ENCODE measurements around the gene RAB17.

Gene RAB17

DNA sequence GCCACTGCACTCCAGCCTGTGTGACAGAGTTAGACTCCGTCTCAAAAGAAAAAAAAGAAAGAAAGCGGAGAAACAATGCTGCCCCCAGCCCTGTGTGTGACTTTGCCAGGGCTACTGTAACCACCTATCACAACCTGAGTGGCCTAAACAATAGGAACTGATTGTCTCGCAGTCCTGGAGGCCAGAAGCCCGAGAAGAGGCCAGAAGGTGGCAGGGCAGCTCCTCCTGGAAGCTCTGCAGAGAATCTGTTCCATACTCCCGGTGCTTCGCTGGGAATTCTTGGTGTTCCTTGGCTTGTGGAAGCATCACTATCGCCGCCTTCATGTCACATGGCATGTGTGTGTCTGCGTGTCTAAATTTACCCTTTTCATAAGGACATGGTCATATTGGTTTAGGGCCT is 14.4 kb upstream of the RAB17 start:
- Histone ChIP-seq H3K9me3 (ENCODE audit: insufficient read depth, low read length) (no peaks in the 10 kb centered on the region), H4K20me1 (ENCODE audit: insufficient read depth, low read length) (no peaks in the 10 kb centered on the region), H3K4me3 (ENCODE audit: low read length) (no peak overlapping the region), H3K4me1 (ENCODE audit: low read length) (no peaks in the 10 kb centered on the region), H3K79me2 (ENCODE audit: low read length) (no peaks in the 10 kb centered on the region), H3K27me3 (ENCODE audit: low read depth, low read length) (no peaks in the 10 kb centered on the region), H3K4me2 (ENCODE audit: low read length) (no peak overlapping the region), H2AFZ (ENCODE audit: low read depth, low read length) (no peak overlapping the region), H3K36me3 (replicated peaks; ENCODE audit: low read depth, low read length) (no peaks in the 10 kb centered on the region), H3K9ac (ENCODE audit: low read length) (no peak overlapping the region), H3K27ac (ENCODE audit: low read length) (no peak overlapping the region)
- no peak for TF ChIP-seq EZH2phosphoT487 (IDR thresholded peaks at IDR 0.05; ENCODE audit: low read depth)
- TF ChIP-seq, protein P1, sequence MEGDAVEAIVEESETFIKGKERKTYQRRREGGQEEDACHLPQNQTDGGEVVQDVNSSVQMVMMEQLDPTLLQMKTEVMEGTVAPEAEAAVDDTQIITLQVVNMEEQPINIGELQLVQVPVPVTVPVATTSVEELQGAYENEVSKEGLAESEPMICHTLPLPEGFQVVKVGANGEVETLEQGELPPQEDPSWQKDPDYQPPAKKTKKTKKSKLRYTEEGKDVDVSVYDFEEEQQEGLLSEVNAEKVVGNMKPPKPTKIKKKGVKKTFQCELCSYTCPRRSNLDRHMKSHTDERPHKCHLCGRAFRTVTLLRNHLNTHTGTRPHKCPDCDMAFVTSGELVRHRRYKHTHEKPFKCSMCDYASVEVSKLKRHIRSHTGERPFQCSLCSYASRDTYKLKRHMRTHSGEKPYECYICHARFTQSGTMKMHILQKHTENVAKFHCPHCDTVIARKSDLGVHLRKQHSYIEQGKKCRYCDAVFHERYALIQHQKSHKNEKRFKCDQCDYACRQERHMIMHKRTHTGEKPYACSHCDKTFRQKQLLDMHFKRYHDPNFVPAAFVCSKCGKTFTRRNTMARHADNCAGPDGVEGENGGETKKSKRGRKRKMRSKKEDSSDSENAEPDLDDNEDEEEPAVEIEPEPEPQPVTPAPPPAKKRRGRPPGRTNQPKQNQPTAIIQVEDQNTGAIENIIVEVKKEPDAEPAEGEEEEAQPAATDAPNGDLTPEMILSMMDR (IDR thresholded peaks at IDR 0.05; ENCODE audit: low read depth, low read length) = no peak; the same call in 1 of the 2 replicates

DNA sequence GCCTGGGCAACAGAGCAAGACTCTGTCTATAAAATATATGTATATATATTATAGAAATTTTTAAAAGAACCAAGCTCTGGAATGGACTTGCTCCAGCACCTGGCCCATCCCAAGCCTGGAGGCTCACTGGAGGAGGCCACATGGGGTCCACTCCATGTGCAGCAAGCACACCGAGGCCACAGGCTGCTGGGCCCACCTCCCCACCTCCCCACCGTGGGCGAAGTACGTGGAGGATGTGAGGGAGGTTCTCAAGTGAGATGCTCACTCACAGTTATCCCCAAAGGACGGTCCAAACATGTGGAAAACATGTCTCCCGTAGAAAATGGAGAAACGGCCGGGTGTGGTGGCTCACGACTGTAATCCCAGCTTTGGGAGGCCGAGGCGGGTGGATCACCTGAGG is 13.9 kb upstream of the RAB17 start:
- no peak overlapping the region for H3K4me2 ChIP-seq (ENCODE audit: low read length)
- no peaks in the 10 kb centered on the region for H3K4me1 ChIP-seq (ENCODE audit: low read length)
- H3K27ac ChIP-seq (ENCODE audit: low read length) = no peak overlapping the region
- H3K4me3 ChIP-seq (ENCODE audit: low read length) = no peak overlapping the region
- no peak overlapping the region for H3K9ac ChIP-seq (ENCODE audit: low read length)
- no peaks in the 10 kb centered on the region for H3K9me3 ChIP-seq (ENCODE audit: insufficient read depth, low read length)
- H4K20me1 ChIP-seq (ENCODE audit: insufficient read depth, low read length) = no peaks in the 10 kb centered on the region
- no peaks in the 10 kb centered on the region for H3K27me3 ChIP-seq (ENCODE audit: low read depth, low read length)
- TF ChIP-seq EZH2phosphoT487 (IDR thresholded peaks at IDR 0.05; ENCODE audit: low read depth) = no peak
- H3K36me3 ChIP-seq (replicated peaks; ENCODE audit: low read depth, low read length) = no peaks in the 10 kb centered on the region
- H2AFZ ChIP-seq (ENCODE audit: low read depth, low read length) = no peak overlapping the region
- no peaks in the 10 kb centered on the region for H3K79me2 ChIP-seq (ENCODE audit: low read length)

DNA sequence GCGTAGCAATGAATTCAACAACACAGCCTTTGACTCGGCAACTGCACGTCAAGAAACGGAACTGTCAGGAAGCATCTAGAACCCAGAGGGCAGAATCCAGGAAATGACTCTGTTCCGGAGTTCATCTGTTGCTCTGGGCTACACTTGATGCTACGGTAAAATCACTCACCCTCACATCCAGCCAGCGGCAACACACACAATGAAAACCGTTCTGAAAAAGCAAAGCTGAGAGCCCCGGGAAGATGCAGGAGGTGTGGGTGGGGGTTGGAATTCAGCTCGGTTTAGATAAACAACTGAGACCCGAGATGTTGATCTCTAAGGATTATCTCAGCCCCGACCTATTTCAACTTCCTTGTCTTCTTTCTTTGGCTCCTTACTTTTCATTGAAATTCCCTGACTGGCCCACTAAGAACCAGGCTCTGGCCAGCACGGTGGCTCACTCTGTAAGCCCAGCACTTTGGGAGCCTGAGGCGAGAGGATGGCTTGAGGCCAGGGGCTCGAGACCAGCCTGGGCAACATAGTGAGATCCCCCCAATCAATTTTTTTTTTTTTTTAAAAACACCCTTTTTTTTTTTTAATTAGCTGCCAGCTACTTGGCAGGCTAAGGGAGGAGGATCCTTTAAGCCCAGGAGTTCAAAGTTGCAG is 13.3 kb upstream of the RAB17 start:
- no peak overlapping the region for H3K9ac ChIP-seq (ENCODE audit: low read length)
- no peaks in the 10 kb centered on the region for H3K27me3 ChIP-seq (ENCODE audit: low read depth, low read length)
- H3K27ac ChIP-seq (ENCODE audit: low read length) = no peak overlapping the region
- no peak overlapping the region for H3K4me2 ChIP-seq (ENCODE audit: low read length)
- H3K36me3 ChIP-seq (replicated peaks; ENCODE audit: low read depth, low read length) = no peaks in the 10 kb centered on the region
- no peaks in the 10 kb centered on the region for H3K9me3 ChIP-seq (ENCODE audit: insufficient read depth, low read length)
- no peak overlapping the region for H2AFZ ChIP-seq (ENCODE audit: low read depth, low read length)
- no peak overlapping the region for H3K4me3 ChIP-seq (ENCODE audit: low read length)
- H3K79me2 ChIP-seq (ENCODE audit: low read length) = no peaks in the 10 kb centered on the region
- no peak for TF ChIP-seq EZH2phosphoT487 (IDR thresholded peaks at IDR 0.05; ENCODE audit: low read depth)
- TF ChIP-seq, protein P1 (IDR thresholded peaks at IDR 0.05; ENCODE audit: low read depth, low read length) = no peak
- no peaks in the 10 kb centered on the region for H4K20me1 ChIP-seq (ENCODE audit: insufficient read depth, low read length)
- H3K4me1 ChIP-seq (ENCODE audit: low read length) = no peaks in the 10 kb centered on the region

DNA sequence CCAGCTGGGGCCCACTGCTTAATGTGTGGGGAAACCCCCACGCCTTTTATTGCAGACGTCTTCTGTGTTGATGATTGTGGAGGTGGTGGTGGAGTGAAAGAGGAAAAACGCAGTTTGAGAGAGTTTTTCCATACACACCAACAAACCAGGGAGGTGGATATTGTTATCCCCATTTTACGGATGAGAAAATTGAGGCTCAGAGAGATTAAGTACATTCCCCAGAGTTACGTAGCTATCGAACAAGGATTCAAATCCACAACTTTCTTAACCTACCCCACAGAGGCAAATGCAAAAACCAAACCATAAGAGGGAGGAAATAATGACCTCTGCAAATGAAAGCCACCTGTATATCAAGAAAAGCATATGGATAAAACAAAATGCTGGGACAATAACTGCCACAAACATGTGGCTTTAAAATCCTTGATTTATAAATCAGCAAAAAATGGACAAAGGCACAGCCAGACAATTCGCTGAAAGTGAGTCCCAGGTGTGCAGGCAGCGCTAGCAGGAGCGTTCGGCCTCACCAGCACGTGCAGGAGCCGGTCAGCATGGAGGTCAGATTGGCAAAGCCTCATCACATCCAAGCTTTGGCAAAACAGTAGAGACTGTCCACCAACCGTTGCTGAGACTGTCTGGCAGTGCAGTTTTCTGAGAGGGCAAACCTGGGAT is 12.6 kb upstream of the RAB17 start:
- no peak overlapping the region for H3K9ac ChIP-seq (ENCODE audit: low read length)
- TF ChIP-seq, protein P1 (IDR thresholded peaks at IDR 0.05; ENCODE audit: low read depth, low read length) = no peak
- no peak for TF ChIP-seq EZH2phosphoT487 (IDR thresholded peaks at IDR 0.05; ENCODE audit: low read depth)
- H4K20me1 ChIP-seq (ENCODE audit: insufficient read depth, low read length) = no peaks in the 10 kb centered on the region
- no peak overlapping the region for H2AFZ ChIP-seq (ENCODE audit: low read depth, low read length)
- H3K79me2 ChIP-seq (ENCODE audit: low read length) = no peaks in the 10 kb centered on the region
- H3K4me3 ChIP-seq (ENCODE audit: low read length) = no peak overlapping the region
- no peak overlapping the region for H3K4me2 ChIP-seq (ENCODE audit: low read length)
- H3K27me3 ChIP-seq (ENCODE audit: low read depth, low read length) = no peaks in the 10 kb centered on the region
- no peaks in the 10 kb centered on the region for H3K9me3 ChIP-seq (ENCODE audit: insufficient read depth, low read length)
- H3K36me3 ChIP-seq (replicated peaks; ENCODE audit: low read depth, low read length) = no peaks in the 10 kb centered on the region
- H3K27ac ChIP-seq (ENCODE audit: low read length) = no peak overlapping the region
- no peaks in the 10 kb centered on the region for H3K4me1 ChIP-seq (ENCODE audit: low read length)

All from OCI-LY3 (cell line).